Astrocyte (in vitro differentiated cells and primary cell): ENCODE data around the gene HIVEP2.

Experiments
- EZH2 ChIP-seq: IDR thresholded peaks from 2 replicates; pipeline ENCODE4 v1.6.1; 2012; ENCODE audit warnings: mild to moderate bottlenecking, low read length, inconsistent platforms; ENCODE audit not compliant: insufficient read depth
- TF ChIP-seq, protein P1 (sequence below): IDR thresholded peaks from 2 replicates; pipeline ENCODE4 v1.5.1; 2011; ENCODE audit warnings: low read depth, mild to moderate bottlenecking, inconsistent platforms, low read length, moderate library complexity; ENCODE audit not compliant: insufficient read depth

- TF ChIP-seq, protein P1, sequence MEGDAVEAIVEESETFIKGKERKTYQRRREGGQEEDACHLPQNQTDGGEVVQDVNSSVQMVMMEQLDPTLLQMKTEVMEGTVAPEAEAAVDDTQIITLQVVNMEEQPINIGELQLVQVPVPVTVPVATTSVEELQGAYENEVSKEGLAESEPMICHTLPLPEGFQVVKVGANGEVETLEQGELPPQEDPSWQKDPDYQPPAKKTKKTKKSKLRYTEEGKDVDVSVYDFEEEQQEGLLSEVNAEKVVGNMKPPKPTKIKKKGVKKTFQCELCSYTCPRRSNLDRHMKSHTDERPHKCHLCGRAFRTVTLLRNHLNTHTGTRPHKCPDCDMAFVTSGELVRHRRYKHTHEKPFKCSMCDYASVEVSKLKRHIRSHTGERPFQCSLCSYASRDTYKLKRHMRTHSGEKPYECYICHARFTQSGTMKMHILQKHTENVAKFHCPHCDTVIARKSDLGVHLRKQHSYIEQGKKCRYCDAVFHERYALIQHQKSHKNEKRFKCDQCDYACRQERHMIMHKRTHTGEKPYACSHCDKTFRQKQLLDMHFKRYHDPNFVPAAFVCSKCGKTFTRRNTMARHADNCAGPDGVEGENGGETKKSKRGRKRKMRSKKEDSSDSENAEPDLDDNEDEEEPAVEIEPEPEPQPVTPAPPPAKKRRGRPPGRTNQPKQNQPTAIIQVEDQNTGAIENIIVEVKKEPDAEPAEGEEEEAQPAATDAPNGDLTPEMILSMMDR: no peak
- no peak for TF ChIP-seq EZH2
These were observed 111.2 kb downstream of the HIVEP2 start for GRCh38 chr6:142833798-142834197.
